ENCODE results near the gene HDHD3.

DNA sequence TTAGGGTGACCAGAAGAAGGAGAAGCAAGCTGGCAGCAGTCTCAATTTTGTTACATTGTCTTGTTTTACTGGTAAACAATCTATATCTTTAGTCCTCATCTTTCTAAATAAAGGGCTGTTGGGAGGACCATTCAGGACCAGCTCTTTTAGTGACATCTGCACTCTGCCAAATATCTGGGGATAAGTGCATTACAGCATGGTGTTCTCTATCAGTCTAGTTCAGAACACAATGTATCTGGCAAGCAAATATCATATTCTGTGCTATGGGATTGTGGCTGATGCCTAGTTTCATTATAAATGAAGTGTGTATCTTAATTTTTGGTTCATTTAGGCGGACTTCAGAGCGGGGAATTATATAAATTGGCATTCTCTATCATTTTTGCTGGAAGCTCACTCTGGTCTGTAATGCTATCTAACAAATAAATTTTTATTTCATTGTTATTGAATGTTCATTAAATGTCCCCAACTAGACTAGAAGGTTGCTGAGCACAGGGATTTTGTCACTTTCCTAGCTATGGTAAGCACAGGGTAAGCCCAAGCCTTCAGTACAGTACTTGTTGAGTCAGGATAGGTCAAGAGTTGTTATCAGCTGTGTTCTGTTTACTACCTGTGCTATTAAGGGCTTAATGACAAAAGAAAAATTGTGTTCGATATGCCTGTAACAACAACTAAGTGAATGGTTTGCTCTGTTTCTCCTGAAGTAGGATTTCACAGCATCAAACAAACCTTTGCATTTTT lies 48.6 kb downstream of the HDHD3 start:
- TF ChIP-seq, protein P1, sequence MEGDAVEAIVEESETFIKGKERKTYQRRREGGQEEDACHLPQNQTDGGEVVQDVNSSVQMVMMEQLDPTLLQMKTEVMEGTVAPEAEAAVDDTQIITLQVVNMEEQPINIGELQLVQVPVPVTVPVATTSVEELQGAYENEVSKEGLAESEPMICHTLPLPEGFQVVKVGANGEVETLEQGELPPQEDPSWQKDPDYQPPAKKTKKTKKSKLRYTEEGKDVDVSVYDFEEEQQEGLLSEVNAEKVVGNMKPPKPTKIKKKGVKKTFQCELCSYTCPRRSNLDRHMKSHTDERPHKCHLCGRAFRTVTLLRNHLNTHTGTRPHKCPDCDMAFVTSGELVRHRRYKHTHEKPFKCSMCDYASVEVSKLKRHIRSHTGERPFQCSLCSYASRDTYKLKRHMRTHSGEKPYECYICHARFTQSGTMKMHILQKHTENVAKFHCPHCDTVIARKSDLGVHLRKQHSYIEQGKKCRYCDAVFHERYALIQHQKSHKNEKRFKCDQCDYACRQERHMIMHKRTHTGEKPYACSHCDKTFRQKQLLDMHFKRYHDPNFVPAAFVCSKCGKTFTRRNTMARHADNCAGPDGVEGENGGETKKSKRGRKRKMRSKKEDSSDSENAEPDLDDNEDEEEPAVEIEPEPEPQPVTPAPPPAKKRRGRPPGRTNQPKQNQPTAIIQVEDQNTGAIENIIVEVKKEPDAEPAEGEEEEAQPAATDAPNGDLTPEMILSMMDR (IDR thresholded peaks at IDR 0.05): no peak
- TF ChIP-seq EZH2 (IDR thresholded peaks at IDR 0.05) (no peak), EZH2phosphoT487 (IDR thresholded peaks at IDR 0.05) (no peak)
